ENCODE measurements around the gene ANKRD10. TPM values are rescaled to one million over a fixed set of nuclear protein-coding genes. Genes with fewer than 3 reads are reported as not detected.

ANKRD10 gene
- total and polyA plus RNA-seq, 10 of the 15 experiments (the other 5 are each of a cell fraction or from before 2014, with no cell fraction given): 47.1 to 199 (median 97.2) TPM

DNA sequence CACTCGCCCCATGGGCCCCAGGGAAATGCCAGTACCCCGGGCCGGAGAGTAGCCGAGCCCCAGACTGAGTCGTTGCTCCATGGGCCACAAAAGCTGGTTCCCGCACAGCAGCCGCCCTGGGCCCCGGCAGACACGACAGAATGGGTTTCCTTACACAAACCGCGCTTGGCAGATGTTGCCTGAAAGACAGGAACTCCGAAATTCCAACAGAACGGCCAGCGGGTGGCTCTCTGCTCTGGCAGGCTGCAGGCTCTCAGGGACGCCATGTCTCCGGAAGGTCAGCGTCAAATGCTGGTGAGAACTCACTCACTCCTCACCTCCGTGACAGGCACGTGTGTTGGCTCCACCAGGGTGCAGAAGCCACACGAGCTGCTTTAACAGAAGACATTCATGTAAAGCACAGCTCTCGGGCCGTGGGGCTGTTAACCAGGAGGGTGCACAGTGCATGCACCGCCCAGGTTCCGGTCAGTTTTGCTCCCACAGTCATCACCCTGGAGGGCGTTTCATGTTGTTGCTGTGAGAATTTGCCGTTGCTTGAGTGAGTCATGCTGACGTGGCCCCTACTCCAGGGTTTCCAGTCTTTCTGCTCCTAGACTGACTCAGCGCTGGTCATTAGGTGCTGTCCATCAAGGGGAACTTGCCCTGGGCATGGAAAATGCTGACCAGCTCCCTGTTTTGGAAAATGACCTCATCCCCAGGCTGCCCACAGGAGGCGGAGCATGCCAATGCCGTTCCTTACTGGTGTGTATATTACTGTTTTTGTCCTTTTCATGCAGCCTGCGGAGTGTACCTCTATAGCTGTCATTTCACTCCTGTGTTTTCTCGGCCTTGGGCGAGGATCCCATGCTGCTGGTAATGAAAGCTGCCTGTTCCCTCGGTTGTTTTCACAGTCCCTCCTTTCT is 44.8 kb downstream of the ANKRD10 start (continued):
- TF ChIP-seq, protein P1, sequence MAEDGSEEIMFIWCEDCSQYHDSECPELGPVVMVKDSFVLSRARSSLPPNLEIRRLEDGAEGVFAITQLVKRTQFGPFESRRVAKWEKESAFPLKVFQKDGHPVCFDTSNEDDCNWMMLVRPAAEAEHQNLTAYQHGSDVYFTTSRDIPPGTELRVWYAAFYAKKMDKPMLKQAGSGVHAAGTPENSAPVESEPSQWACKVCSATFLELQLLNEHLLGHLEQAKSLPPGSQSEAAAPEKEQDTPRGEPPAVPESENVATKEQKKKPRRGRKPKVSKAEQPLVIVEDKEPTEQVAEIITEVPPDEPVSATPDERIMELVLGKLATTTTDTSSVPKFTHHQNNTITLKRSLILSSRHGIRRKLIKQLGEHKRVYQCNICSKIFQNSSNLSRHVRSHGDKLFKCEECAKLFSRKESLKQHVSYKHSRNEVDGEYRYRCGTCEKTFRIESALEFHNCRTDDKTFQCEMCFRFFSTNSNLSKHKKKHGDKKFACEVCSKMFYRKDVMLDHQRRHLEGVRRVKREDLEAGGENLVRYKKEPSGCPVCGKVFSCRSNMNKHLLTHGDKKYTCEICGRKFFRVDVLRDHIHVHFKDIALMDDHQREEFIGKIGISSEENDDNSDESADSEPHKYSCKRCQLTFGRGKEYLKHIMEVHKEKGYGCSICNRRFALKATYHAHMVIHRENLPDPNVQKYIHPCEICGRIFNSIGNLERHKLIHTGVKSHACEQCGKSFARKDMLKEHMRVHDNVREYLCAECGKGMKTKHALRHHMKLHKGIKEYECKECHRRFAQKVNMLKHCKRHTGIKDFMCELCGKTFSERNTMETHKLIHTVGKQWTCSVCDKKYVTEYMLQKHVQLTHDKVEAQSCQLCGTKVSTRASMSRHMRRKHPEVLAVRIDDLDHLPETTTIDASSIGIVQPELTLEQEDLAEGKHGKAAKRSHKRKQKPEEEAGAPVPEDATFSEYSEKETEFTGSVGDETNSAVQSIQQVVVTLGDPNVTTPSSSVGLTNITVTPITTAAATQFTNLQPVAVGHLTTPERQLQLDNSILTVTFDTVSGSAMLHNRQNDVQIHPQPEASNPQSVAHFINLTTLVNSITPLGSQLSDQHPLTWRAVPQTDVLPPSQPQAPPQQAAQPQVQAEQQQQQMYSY (CRISPR knock-in tag; IDR thresholded peaks at IDR 0.05): no peak

DNA sequence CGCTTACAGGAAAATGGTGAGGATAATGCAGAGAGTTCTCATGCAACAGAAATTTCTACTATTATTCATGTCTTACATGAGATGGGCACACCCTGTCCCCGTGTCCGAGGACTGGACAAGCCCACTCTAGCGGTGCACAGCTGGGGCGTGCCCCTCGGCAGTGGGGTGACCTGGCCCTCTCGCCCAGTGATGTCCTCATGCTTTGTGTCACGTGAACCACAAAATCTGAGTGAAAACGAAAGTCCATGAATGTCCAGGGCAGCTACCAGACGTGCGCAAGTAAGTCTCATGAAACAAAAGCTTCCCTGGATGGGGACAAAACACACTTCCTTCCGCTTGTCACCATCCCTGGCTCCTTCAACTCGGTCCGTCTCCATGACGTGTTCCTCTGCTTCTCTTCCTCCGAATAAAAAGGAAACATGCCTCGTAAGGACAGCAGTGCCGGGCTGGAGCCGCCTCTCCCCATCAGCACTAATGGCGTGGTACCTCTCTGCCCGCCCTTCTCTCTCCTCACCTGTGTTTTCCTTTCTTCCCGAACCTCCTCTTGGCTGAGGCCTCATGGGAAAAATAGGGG is 45.6 kb downstream of the ANKRD10 start:
- ChIA-PET SMC1A (ENCODE audit: uncharacterized antibody, unreplicated experiment) (no interaction called here), POLR2A (no interaction called here), RAD21 (ENCODE audit: unreplicated experiment) (no interaction called here), CTCF (interaction anchor here (0.7 kb wide), 1 partner anchor 18 kb away, joined by 3 read pairs; no protein-coding TSS in a partner anchor)
- FAIRE-seq: no peak
- no peaks in the 10 kb centered on the region; the same call in 2 of the 3 replicates for H3K9me3 ChIP-seq (replicated peaks; ENCODE audit: control insufficient read depth, insufficient read depth, low read length)
- H4K20me1 ChIP-seq (ENCODE audit: control insufficient read depth, insufficient read depth): no peaks in the 10 kb centered on the region
- intact Hi-C loops (cut with micrococcal nuclease; ENCODE audit: unreplicated experiment) (no loop called here), in situ Hi-C loops (cut with MboI) (no loop called here)
- H3K4me1 ChIP-seq (ENCODE audit: control insufficient read depth, insufficient read depth, low read length): no peaks in the 10 kb centered on the region
- no peaks in the 10 kb centered on the region for H3K36me3 ChIP-seq (ENCODE audit: control insufficient read depth in 2 of 2, insufficient read depth in 2 of 2, low read length in 1 of 2)
- H3K4me3 ChIP-seq: no peak overlapping the region
- no TSS peak for BruUV-seq (replicated peaks)
- no peak for DNase-seq (ENCODE audit: low read depth, low spot score)
- TF ChIP-seq, protein P2, sequence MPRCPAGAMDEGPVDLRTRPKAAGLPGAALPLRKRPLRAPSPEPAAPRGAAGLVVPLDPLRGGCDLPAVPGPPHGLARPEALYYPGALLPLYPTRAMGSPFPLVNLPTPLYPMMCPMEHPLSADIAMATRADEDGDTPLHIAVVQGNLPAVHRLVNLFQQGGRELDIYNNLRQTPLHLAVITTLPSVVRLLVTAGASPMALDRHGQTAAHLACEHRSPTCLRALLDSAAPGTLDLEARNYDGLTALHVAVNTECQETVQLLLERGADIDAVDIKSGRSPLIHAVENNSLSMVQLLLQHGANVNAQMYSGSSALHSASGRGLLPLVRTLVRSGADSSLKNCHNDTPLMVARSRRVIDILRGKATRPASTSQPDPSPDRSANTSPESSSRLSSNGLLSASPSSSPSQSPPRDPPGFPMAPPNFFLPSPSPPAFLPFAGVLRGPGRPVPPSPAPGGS (IDR thresholded peaks at IDR 0.05; ENCODE audit: borderline replicate concordance, insufficient read depth, low read depth, low read length, poor library complexity, severe bottlenecking): no peak
- TF ChIP-seq BHLHE40 (IDR thresholded peaks at IDR 0.05; ENCODE audit: borderline replicate concordance in 1 of 2, low read depth in 2 of 2, low read length in 1 of 2): peak in 1 of 2 experiments; percentile 18; a peak in 1 of 4 replicates
- WGBS (ENCODE audit: insufficient coverage, insufficient replicate concordance, low lambda C conversion rate, missing lambda C conversion rate): 34% methylated on average over 22 of the region's 22 CpGs
- no peak for ATAC-seq
- H3K4me2 ChIP-seq (ENCODE audit: control insufficient read depth, insufficient read depth): no peak overlapping the region
- H3K9ac ChIP-seq (ENCODE audit: control insufficient read depth, insufficient read depth, low read length): no peak overlapping the region
- no peaks in the 10 kb centered on the region for H3K79me2 ChIP-seq (ENCODE audit: control insufficient read depth, insufficient read depth, low read length)
- no peak overlapping the region for H2AFZ ChIP-seq (ENCODE audit: control insufficient read depth, low read depth, low read length)
- H3K27me3 ChIP-seq (replicated peaks in 1 of 2; ENCODE audit: control insufficient read depth in 2 of 2, insufficient read depth in 2 of 2, low read length in 1 of 2): no peaks in the 10 kb centered on the region
- no peak overlapping the region for H3K27ac ChIP-seq (ENCODE audit: control insufficient read depth, insufficient read depth)
